Tongue (tissue), 2 donors: ENCODE results near the gene IFNL3. TPM values are rescaled to one million over a fixed set of nuclear protein-coding genes. Genes with fewer than 3 reads are reported as not detected.
A peak's percentile ranks its signal among the peaks of the same experiment; 100 is the strongest.
"Not testable (repeated sequence)": the region's sequence is repeated elsewhere in the genome, so short reads cannot be mapped to it uniquely, and the experiment has no call there.

Experiments
- DNase-seq: peaks from one replicate; pipeline ENCODE4 v3.0.0-alpha.2; 2015
- total RNA-seq: library from RNA; depleted of rRNA; stranded (reverse); fragments of >200 nt; gene quantifications from one replicate; pipeline ENCODE4 v1.2.3, GENCODE V29; 2014

Gene IFNL3
- total RNA-seq, 1 donor from 2014 or later: not detected

GRCh38 chr19:39215323-39215722 is 29.5 kb downstream of the IFNL3 start:
- not testable (repeated sequence) for DNase-seq

DNA sequence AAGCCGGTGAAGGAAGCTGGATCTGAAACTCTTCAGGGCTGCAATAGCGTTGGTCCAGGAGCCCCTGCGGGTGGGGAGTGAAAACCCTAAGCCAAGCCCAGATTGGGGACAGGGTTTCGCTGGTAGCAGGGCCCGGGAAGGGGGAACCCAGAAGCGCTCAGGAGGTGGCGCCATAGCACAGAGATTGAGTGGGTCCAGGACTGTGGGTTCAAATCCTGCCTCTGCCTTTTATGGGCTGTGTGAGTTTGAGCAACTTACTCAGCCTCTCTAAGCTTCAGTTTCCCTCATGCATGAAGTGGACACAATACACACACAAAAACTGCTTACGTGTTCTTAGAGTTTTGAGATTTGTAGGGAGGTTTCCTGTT is 32.4 kb downstream of the IFNL3 start:
- DNase-seq: no peak

- no peak for DNase-seq
Observed at GRCh38 chr19:39211731-39212374, 33.0 kb downstream of the IFNL3 start.

- DNase-seq: no peak
Observed at GRCh38 chr19:39209196-39209595, 35.6 kb downstream of the IFNL3 start.

DNA sequence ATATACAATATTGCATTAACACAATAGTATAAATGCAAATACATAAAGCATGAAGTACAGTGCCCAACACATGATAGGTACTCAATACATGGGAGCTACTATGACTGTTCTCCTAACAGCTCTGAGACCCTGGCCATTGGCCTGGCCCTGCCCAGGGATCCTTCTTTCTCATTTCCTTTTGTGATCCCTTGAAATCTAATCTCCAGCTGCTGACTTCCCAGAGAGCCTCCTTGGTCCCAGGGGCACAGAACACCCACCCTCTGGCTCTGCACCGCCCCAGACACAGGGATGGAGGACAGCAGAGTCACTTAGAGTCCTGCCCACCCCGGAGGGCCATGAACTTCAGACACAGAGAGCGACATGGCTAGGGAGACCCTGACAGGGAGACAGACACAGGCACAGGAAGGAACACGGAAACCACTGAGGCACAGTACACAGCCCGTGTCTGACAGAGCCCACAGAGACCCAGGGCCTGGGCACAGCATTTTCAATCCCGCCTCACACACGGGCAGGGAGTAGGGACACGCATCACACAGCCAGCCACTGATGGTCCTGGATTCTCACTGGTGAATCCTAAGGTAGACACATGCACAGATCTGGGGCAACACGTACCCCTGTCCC is 36.5 kb downstream of the IFNL3 start:
- DNase-seq: no peak

GRCh38 chr19:39207293-39207836 is 37.4 kb downstream of the IFNL3 start:
- no peak for DNase-seq

- DNase-seq: no peak
Observed at GRCh38 chr19:39206122-39206521, 38.7 kb downstream of the IFNL3 start.

GRCh38 chr19:39205449-39205764 is 39.4 kb downstream of the IFNL3 start:
- DNase-seq: no peak

- no peak for DNase-seq
Observed at GRCh38 chr19:39203372-39204341, 41.1 kb downstream of the IFNL3 start, which contains the start of gene SYCN. Gene SYCN, minus strand, starts transcription at chr19:39204263. Its CDS starts 9 bp downstream, at chr19:39204254.

DNA sequence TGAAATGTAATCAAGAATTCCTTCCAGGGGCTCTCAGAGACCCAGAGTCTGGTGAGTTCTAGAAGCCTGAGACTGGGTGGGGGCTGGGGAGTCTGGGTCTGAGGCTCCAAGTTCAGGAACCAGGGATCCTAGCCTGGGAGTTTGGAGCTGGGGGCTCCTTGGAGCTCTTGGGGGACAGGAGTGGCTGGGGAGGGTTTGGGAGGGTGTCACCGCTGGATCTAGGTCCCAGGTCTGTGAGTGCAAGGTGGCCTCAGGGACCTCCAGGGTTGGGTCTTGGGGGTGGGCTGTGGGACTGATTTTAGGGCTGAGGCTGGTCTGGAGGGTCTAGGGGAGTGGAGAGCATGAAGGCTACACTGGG is 41.8 kb downstream of the IFNL3 start:
- no peak for DNase-seq

DNA sequence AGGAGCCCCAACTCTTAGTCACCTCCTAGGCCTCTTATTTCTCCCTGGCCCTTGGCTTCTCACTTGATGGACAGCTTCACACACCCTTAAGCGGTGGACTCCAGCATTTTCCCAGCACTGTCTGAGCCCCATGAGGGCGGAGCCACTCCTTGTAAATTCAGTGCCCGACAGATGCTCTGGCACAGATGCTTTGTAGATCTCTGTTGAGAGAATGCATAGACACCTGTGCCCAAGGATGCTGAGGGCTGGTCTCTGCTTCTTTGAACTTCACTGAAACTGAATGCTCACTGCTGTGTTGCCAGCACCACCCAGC is 44.0 kb downstream of the IFNL3 start:
- no peak for DNase-seq

- no peak for DNase-seq
Observed at GRCh38 chr19:39200066-39200802, 44.6 kb downstream of the IFNL3 start.

GRCh38 chr19:39199025-39199424 is 45.8 kb downstream of the IFNL3 start:
- peak; percentile 48 for DNase-seq

DNA sequence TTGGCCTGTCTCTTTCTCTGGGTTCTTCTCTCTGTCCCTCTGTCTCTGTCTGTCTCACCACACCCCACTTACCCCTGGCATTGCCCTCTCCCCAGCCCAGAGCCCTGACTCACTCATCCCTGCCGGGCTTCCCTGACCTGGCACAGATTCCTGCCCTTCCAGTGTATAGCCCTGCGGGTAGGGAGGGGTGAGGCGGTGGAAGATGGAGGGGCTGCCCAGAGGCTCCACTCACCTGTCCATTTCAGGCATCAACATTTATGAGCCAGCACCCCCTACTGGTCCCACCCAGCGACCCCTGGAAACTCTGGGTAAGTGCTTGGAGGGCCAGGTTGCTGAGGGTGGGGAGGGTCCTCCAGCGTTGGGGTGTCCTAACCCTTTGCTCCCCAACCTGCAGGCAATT is 47.0 kb downstream of the IFNL3 start:
- no peak for DNase-seq

DNA sequence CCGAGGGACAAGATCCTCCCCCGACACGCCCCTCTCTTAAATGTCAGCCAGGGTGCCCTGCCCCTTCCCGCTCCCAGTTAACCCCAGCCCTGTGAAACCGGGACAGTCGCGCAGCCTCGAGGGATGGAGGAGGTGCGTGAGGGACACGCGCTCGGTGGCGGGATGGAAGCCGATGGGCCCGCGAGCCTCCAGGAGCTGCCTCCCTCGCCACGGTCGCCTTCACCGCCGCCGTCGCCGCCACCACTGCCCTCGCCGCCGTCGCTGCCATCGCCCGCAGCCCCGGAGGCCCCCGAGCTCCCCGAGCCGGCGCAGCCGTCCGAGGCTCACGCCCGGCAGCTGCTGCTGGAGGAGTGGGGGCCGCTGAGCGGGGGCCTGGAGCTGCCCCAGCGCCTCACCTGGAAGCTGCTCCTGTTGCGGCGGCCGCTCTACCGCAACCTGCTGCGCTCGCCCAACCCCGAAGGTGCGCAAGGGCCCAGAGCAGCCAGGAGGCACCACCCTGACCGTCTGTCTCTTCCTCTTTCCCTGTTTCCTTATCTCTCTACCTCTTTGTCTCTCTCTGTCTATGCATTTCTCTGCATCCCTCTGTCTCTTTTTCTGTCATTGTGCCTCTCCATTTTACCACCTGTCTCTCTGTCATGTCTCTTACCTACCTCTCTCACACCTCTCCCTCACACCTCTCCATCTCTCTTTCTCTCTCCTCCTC is 47.8 kb downstream of the IFNL3 start, which contains the start of gene NCCRP1:
TSS of gene NCCRP1 (plus strand) at position 105 of the 703 bp plus-strand sequence. CDS start at position 124, 19 bp downstream.
- DNase-seq: no peak

GRCh38 chr19:39196320-39196719 is 48.5 kb downstream of the IFNL3 start:
- no peak for DNase-seq

GRCh38 chr19:39195755-39196154 is 49.1 kb downstream of the IFNL3 start:
- DNase-seq: no peak

GRCh38 chr19:39194832-39195542 is 49.8 kb downstream of the IFNL3 start:
- peak; percentile 29 for DNase-seq

- no peak for DNase-seq
Observed at GRCh38 chr19:39193803-39194202, 51.0 kb downstream of the IFNL3 start.
